Activated T-helper 17 cell treated with anti-CD3 and anti-CD28 coated beads, Interleukin-2, amount 50 U/mL, for 72 hours (primary cell): Measurements from ENCODE around the gene RAVER2. TPM values are rescaled to one million over a fixed set of nuclear protein-coding genes. Genes with fewer than 3 reads are reported as not detected.
A peak's percentile ranks its signal among the peaks of the same experiment; 100 is the strongest.
"Not testable (repeated sequence)": the region's sequence is repeated elsewhere in the genome, so short reads cannot be mapped to it uniquely, and the experiment has no call there.

ENCODE experiments used
- ATAC-seq: fragments of 150-1000 bp; cut with Tn5 transposase; replicated peaks from 2 replicates; pipeline ENCODE4 v1.10.0; 2021; ENCODE audit warnings: mild to moderate bottlenecking, moderate library complexity
- H3K27ac Mint-ChIP-seq: one replicate; pipeline ENCODE4 v1.8.0; 2022; ENCODE audit warnings: mixed read lengths
- H3K27me3 Mint-ChIP-seq: one replicate; pipeline ENCODE4 v1.8.0; 2022; ENCODE audit warnings: mixed read lengths
- H3K36me3 Mint-ChIP-seq: one replicate; pipeline ENCODE4 v1.8.0; 2022; ENCODE audit warnings: low read depth, mild to moderate bottlenecking, mixed read lengths
- H3K4me1 Mint-ChIP-seq: one replicate; pipeline ENCODE4 v1.8.0; 2022; ENCODE audit warnings: mixed read lengths
- H3K4me3 Mint-ChIP-seq: one replicate; pipeline ENCODE4 v1.8.0; 2022; ENCODE audit warnings: mild to moderate bottlenecking, mixed read lengths
- H3K9me3 Mint-ChIP-seq: one replicate; pipeline ENCODE4 v1.8.0; 2022; ENCODE audit warnings: mixed read lengths
- total RNA-seq, 2 donors: library from RNA; stranded (reverse); gene quantifications; one replicate each; pipeline ENCODE4 v1.2.3, GENCODE V29; 2022

RAVER2 gene
- total RNA-seq, result 1 to 10 TPM; 1.5 to 2.5 TPM

- H3K27me3 Mint-ChIP-seq, result no peaks in the 10 kb centered on the region
Measured at GRCh38 chr1:64744492-64745180, at the start of gene RAVER2. Gene RAVER2 (plus strand): TSS chr1:64745075. CDS start chr1:64745173, 98 bp downstream.

DNA sequence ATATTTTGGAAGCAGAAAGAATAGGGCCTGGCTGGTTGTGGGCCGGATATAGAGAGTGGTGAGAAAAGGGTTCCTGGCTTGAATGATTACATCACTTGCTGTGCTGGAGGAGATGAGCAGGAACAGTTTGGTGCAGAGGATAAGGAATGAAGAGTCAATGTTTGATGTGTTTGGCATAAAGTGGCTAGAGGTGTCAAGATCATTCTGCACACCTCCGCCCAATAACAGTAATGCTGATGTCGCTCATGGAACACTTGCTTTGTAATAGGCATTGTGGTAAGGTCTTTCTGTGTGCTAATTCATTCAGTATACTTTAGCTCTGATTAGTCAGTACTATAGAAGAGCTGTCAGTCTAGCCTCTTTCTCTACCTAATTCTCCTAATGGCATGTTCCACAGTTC is 48.0 kb upstream of the RAVER2 start:
- no peak overlapping the region for H3K27ac Mint-ChIP-seq
- H3K4me1 Mint-ChIP-seq, result no peaks in the 10 kb centered on the region
- H3K27me3 Mint-ChIP-seq, result peaks cover 31% of the 10 kb centered on the region
- no peak for ATAC-seq
- H3K36me3 Mint-ChIP-seq, result no peaks in the 10 kb centered on the region
- no peaks in the 10 kb centered on the region for H3K9me3 Mint-ChIP-seq
- no peak overlapping the region for H3K4me3 Mint-ChIP-seq

More at GRCh38 chr1:64744492-64745180, at the start of gene RAVER2:
- Mint-ChIP-seq H3K4me1 (peaks cover 6% of the 10 kb centered on the region), H3K9me3 (no peaks in the 10 kb centered on the region), H3K4me3 (peak within 1 kb of the TSS; percentile 77), H3K36me3 (no peaks in the 10 kb centered on the region), H3K27ac (no peak within 1 kb of the TSS)
- peak; percentile 82 for ATAC-seq

- Mint-ChIP-seq H3K9me3 (no peaks in the 10 kb centered on the region), H3K4me1 (no peaks in the 10 kb centered on the region), H3K4me3 (no peak overlapping the region), H3K36me3 (no peaks in the 10 kb centered on the region), H3K27me3 (peaks cover 37% of the 10 kb centered on the region), H3K27ac (no peak overlapping the region)
- no peak for ATAC-seq
Measured at GRCh38 chr1:64699327-64699726, 45.5 kb upstream of the RAVER2 start.

DNA sequence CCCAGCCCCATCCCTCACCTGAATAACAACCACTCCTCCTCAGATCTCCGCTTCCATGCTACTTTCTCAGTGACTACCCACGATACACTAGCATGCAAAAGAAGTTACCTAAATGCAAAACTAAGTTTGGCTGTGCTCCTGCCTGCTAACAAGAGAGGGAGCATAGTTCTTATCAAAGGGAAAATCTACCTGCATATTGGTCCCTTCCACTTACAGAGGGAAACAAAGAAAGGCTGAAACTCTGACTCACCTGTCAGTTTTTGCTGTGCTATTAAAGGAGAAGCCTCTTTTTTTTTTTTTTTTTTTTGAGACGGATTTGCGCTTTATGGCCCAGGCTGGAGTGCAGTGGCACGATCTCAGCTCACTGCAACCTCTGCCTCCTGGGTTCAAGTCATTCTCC is 43.8 kb upstream of the RAVER2 start:
- no peaks in the 10 kb centered on the region for H3K36me3 Mint-ChIP-seq
- H3K4me3 Mint-ChIP-seq, result no peak overlapping the region
- H3K9me3 Mint-ChIP-seq, result no peaks in the 10 kb centered on the region
- peaks cover 31% of the 10 kb centered on the region for H3K27me3 Mint-ChIP-seq
- H3K27ac Mint-ChIP-seq, result no peak overlapping the region
- H3K4me1 Mint-ChIP-seq, result no peaks in the 10 kb centered on the region
- no peak for ATAC-seq

DNA sequence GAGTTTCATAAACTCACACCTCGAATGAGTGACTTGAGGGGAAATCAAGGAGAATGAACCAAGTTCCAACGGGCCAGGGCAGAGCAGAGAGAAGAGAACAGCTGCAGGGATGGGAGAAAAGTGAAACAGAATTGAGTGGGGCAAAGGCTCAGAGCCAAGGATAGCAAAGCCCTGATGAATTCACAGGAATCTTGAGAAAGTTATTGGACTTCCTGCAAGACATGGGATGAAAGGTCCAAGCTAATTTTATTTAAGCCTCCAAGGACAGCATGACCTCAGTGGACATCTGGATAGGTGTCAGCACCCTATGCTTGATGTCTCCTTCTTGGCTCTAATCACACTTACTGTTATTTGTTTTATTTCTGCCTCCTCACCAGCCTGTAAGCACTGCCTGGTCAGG is 43.0 kb upstream of the RAVER2 start:
- H3K27me3 Mint-ChIP-seq, result peaks cover 25% of the 10 kb centered on the region
- H3K27ac Mint-ChIP-seq, result no peak overlapping the region
- H3K36me3 Mint-ChIP-seq, result no peaks in the 10 kb centered on the region
- no peak for ATAC-seq
- H3K9me3 Mint-ChIP-seq, result no peaks in the 10 kb centered on the region
- H3K4me3 Mint-ChIP-seq, result no peak overlapping the region
- H3K4me1 Mint-ChIP-seq, result no peaks in the 10 kb centered on the region

GRCh38 chr1:64702670-64703069 is 42.2 kb upstream of the RAVER2 start:
- H3K9me3 Mint-ChIP-seq, result not testable (repeated sequence)

DNA sequence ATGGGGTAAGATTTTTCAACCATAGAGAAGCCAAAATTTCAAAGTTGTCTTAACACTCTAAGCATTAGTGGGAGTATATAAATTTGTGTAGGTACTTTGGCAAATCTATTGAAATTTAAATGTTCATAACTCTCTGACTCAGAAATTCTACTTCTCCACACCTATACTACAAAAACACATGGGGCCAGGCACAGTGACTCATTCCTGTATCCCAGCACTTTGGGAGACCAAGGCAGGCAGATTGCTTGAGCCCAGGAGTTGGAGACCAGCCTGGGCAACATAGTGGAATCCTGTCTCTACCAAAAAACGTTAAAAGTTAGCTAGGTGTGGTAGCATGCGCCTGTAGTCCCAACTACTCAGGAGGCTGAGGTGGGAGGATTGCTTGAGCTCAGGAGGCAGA is 41.3 kb upstream of the RAVER2 start:
- Mint-ChIP-seq H3K9me3 (no peaks in the 10 kb centered on the region), H3K4me3 (no peak overlapping the region), H3K4me1 (no peaks in the 10 kb centered on the region), H3K36me3 (no peaks in the 10 kb centered on the region), H3K27me3 (peaks cover 24% of the 10 kb centered on the region), H3K27ac (no peak overlapping the region)
- no peak for ATAC-seq

More at GRCh38 chr1:64702670-64703069, 42.2 kb upstream of the RAVER2 start:
- H3K27ac Mint-ChIP-seq, H3K36me3 Mint-ChIP-seq, ATAC-seq, H3K4me1 Mint-ChIP-seq, H3K4me3 Mint-ChIP-seq: not testable (repeated sequence)
- peaks cover 24% of the 10 kb centered on the region for H3K27me3 Mint-ChIP-seq

DNA sequence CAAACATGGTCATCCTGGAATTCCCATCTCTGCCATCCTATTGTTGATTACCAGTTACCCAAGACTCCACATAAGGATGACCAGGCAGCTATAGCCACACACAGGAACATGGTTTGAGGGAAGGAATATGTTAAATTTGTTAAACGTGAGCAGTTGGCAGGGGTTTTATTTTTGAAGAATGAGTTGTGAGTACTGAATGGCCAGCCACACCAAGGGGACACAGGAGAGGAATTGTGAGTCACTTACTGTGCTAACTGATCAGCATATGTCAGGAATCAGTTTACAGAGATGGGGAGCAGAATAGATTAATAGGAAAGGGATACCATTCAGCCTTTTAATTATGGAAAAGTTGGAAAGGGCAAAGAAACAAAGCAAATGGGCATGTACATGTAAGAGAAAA is 39.3 kb upstream of the RAVER2 start:
- Mint-ChIP-seq H3K27ac (no peak overlapping the region), H3K9me3 (no peaks in the 10 kb centered on the region), H3K36me3 (no peaks in the 10 kb centered on the region), H3K4me3 (no peak overlapping the region), H3K27me3 (peaks cover 10% of the 10 kb centered on the region), H3K4me1 (no peaks in the 10 kb centered on the region)
- no peak for ATAC-seq

- Mint-ChIP-seq H3K27me3 (peaks cover 10% of the 10 kb centered on the region), H3K4me1 (no peaks in the 10 kb centered on the region), H3K9me3 (no peaks in the 10 kb centered on the region), H3K36me3 (no peaks in the 10 kb centered on the region), H3K27ac (no peak overlapping the region), H3K4me3 (no peak overlapping the region)
- no peak for ATAC-seq
Measured at GRCh38 chr1:64711266-64711665, 33.6 kb upstream of the RAVER2 start.

DNA sequence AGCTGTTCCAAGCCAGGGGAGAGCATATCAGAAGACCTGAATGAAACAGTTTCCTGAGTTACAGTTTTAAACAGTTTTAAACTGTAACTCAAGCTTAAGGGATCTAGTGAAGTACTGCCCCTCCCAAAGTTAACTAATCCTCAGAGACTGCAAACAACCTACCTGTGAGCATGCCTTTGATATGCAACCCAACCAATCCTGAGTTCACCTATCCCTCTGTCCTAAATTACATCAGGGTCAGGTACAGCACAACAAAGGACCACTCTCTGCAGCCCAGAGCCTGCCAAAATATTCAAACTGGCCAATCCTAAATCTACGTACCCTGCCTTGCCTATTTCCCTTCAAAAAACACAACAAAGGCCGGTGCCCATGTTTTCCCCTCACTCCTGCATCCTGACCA is 32.8 kb upstream of the RAVER2 start:
- Mint-ChIP-seq H3K4me1 (no peaks in the 10 kb centered on the region), H3K9me3 (no peaks in the 10 kb centered on the region), H3K27ac (no peak overlapping the region), H3K36me3 (no peaks in the 10 kb centered on the region), H3K27me3 (peaks cover 10% of the 10 kb centered on the region), H3K4me3 (no peak overlapping the region)
- ATAC-seq, result no peak

GRCh38 chr1:64715186-64715585 is 29.7 kb upstream of the RAVER2 start:
- H3K4me3 Mint-ChIP-seq, result no peak overlapping the region
- H3K4me1 Mint-ChIP-seq, result no peaks in the 10 kb centered on the region
- H3K36me3 Mint-ChIP-seq, result no peaks in the 10 kb centered on the region
- H3K27ac Mint-ChIP-seq, result no peak overlapping the region
- H3K9me3 Mint-ChIP-seq, result peaks cover 4% of the 10 kb centered on the region
- no peak for ATAC-seq
- peaks cover 17% of the 10 kb centered on the region for H3K27me3 Mint-ChIP-seq

DNA sequence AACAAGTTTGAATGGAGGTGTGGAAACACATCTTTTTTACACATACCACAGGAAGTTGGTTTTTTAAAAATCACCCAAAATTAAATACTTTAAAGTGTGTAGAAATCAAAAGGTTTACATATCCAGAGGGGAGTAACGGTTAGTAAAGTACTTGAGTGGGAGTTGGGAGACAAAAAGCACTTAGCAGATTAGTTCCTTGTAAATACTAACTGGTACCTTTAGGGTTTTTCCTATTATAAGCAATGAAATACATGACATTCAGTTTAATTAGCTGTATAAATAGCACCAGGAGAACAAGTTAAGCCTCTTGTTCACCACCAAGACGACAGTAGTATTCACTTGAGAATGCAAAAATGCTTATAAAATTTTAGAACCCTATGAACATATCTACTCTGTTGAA is 23.7 kb upstream of the RAVER2 start:
- H3K36me3 Mint-ChIP-seq, result no peaks in the 10 kb centered on the region
- H3K27ac Mint-ChIP-seq, result no peak overlapping the region
- peaks cover 4% of the 10 kb centered on the region for H3K9me3 Mint-ChIP-seq
- no peaks in the 10 kb centered on the region for H3K4me1 Mint-ChIP-seq
- H3K4me3 Mint-ChIP-seq, result no peak overlapping the region
- H3K27me3 Mint-ChIP-seq, result peaks cover 46% of the 10 kb centered on the region
- ATAC-seq, result no peak

- H3K27ac Mint-ChIP-seq, result no peak overlapping the region
- peaks cover 4% of the 10 kb centered on the region for H3K9me3 Mint-ChIP-seq
- H3K27me3 Mint-ChIP-seq, result peaks cover 47% of the 10 kb centered on the region
- no peak overlapping the region for H3K4me3 Mint-ChIP-seq
- no peak for ATAC-seq
- H3K36me3 Mint-ChIP-seq, result no peaks in the 10 kb centered on the region
- H3K4me1 Mint-ChIP-seq, result no peaks in the 10 kb centered on the region
Measured at GRCh38 chr1:64721576-64722145, 23.2 kb upstream of the RAVER2 start.

GRCh38 chr1:64727861-64728260 is 17.0 kb upstream of the RAVER2 start:
- Mint-ChIP-seq H3K27ac (no peak overlapping the region), H3K4me3 (no peak overlapping the region), H3K36me3 (no peaks in the 10 kb centered on the region), H3K27me3 (peaks cover 22% of the 10 kb centered on the region), H3K9me3 (no peaks in the 10 kb centered on the region), H3K4me1 (no peaks in the 10 kb centered on the region)
- ATAC-seq, result no peak

GRCh38 chr1:64733581-64734286 is 11.1 kb upstream of the RAVER2 start:
- Mint-ChIP-seq H3K36me3 (no peaks in the 10 kb centered on the region), H3K4me1 (no peaks in the 10 kb centered on the region), H3K27ac (no peak overlapping the region), H3K4me3 (no peak overlapping the region), H3K9me3 (no peaks in the 10 kb centered on the region), H3K27me3 (peaks cover 4% of the 10 kb centered on the region)
- no peak for ATAC-seq
